Measurements from ENCODE around the gene RABGAP1L.

DNA sequence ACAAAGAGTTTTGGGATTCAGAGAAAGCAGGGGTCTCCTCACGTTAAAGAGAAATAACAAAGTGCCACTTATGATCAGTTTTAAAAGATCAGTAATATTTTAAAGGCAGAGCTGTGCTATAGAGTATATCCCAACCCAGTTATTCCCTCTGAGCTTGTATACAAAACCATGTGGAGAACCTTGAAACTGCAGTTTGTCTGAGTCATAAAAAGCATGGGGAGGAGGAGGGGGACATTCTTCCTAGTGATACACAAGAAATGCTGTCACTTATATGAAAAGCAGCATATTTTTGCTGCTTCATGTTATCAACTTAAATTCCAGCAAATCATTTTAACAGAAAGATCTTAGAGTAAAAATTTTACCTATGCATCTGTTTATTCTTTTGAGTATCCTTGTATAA, 533.0 kb downstream of the RABGAP1L start:
- TF ChIP-seq, protein P1, sequence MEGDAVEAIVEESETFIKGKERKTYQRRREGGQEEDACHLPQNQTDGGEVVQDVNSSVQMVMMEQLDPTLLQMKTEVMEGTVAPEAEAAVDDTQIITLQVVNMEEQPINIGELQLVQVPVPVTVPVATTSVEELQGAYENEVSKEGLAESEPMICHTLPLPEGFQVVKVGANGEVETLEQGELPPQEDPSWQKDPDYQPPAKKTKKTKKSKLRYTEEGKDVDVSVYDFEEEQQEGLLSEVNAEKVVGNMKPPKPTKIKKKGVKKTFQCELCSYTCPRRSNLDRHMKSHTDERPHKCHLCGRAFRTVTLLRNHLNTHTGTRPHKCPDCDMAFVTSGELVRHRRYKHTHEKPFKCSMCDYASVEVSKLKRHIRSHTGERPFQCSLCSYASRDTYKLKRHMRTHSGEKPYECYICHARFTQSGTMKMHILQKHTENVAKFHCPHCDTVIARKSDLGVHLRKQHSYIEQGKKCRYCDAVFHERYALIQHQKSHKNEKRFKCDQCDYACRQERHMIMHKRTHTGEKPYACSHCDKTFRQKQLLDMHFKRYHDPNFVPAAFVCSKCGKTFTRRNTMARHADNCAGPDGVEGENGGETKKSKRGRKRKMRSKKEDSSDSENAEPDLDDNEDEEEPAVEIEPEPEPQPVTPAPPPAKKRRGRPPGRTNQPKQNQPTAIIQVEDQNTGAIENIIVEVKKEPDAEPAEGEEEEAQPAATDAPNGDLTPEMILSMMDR (IDR thresholded peaks at IDR 0.05; ENCODE audit: low read depth, low read length) = no peak
- TF ChIP-seq EZH2phosphoT487 (IDR thresholded peaks at IDR 0.05; ENCODE audit: low read depth) = no peak
